ENCODE data around the gene TSPAN16.

DNA sequence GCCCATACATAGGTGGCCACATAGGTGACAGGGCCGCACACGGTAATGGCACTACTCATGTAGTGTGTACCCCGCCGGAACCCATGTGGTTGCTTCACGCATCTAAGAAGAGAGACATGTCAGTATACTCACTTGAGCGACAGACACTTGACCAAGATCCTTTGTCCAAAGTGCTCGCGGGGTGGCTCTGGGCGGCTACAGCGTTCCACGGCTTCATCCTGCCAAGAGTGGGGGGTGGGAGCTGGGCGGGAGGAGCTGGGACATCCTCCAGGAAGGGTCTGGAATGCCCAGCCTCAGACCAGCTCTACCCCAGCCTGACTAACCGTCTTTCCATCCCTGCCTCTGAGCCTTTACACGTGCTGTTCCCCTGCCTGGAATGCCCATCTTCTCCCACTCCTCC is 48.0 kb upstream of the TSPAN16 start:
- TF ChIP-seq, protein P1, sequence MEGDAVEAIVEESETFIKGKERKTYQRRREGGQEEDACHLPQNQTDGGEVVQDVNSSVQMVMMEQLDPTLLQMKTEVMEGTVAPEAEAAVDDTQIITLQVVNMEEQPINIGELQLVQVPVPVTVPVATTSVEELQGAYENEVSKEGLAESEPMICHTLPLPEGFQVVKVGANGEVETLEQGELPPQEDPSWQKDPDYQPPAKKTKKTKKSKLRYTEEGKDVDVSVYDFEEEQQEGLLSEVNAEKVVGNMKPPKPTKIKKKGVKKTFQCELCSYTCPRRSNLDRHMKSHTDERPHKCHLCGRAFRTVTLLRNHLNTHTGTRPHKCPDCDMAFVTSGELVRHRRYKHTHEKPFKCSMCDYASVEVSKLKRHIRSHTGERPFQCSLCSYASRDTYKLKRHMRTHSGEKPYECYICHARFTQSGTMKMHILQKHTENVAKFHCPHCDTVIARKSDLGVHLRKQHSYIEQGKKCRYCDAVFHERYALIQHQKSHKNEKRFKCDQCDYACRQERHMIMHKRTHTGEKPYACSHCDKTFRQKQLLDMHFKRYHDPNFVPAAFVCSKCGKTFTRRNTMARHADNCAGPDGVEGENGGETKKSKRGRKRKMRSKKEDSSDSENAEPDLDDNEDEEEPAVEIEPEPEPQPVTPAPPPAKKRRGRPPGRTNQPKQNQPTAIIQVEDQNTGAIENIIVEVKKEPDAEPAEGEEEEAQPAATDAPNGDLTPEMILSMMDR (IDR thresholded peaks at IDR 0.05), result no peak
- no peak for TF ChIP-seq GABPB1 (CRISPR knock-in tag; IDR thresholded peaks at IDR 0.05)
- no peak for TF ChIP-seq OVOL2 (CRISPR knock-in tag; IDR thresholded peaks at IDR 0.05; ENCODE audit: borderline replicate concordance)
- no peak for TF ChIP-seq NR1H2 (CRISPR knock-in tag; IDR thresholded peaks at IDR 0.05)
- no peak for TF ChIP-seq MAX (CRISPR knock-in tag; IDR thresholded peaks at IDR 0.05)
- TF ChIP-seq, protein P2, sequence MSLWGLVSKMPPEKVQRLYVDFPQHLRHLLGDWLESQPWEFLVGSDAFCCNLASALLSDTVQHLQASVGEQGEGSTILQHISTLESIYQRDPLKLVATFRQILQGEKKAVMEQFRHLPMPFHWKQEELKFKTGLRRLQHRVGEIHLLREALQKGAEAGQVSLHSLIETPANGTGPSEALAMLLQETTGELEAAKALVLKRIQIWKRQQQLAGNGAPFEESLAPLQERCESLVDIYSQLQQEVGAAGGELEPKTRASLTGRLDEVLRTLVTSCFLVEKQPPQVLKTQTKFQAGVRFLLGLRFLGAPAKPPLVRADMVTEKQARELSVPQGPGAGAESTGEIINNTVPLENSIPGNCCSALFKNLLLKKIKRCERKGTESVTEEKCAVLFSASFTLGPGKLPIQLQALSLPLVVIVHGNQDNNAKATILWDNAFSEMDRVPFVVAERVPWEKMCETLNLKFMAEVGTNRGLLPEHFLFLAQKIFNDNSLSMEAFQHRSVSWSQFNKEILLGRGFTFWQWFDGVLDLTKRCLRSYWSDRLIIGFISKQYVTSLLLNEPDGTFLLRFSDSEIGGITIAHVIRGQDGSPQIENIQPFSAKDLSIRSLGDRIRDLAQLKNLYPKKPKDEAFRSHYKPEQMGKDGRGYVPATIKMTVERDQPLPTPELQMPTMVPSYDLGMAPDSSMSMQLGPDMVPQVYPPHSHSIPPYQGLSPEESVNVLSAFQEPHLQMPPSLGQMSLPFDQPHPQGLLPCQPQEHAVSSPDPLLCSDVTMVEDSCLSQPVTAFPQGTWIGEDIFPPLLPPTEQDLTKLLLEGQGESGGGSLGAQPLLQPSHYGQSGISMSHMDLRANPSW (CRISPR knock-in tag; conservative IDR thresholded peaks at IDR 0.05; ENCODE audit: low read depth), result no peak

All from WTC11 (cell line).